ENCODE measurements around the gene CBLB. TPM values are rescaled to one million over a fixed set of nuclear protein-coding genes. Genes with fewer than 3 reads are reported as not detected.

Gene CBLB
- total RNA-seq, 2 donors from 2014 or later = 28.2 to 62.8 TPM

GRCh38 chr3:105812194-105812586 lies 56.6 kb downstream of the CBLB start:
- H3K27ac ChIP-seq = no peak overlapping the region
- no peaks in the 10 kb centered on the region for H3K36me3 ChIP-seq
- intact Hi-C loops (cut with DNase I) = no loop called here
- H3K4me1 ChIP-seq (replicated peaks) = peaks cover 4% of the 10 kb centered on the region
- no peaks in the 10 kb centered on the region for H3K27me3 ChIP-seq (replicated peaks; ENCODE audit: insufficient read depth)
- H3K4me3 ChIP-seq = no peak overlapping the region
- 69% methylated on average over 1 of the region's 1 CpG for WGBS
- DNase-seq (ENCODE audit: low spot score) = no peak
- no peaks in the 10 kb centered on the region for H3K9me3 ChIP-seq
- no peak for TF ChIP-seq POLR2A (IDR thresholded peaks at IDR 0.05)

GRCh38 chr3:105811518-105812193 lies 57.2 kb downstream of the CBLB start:
- intact Hi-C loops (cut with DNase I) = no loop called here
- Histone ChIP-seq H3K27ac (no peak overlapping the region), H3K4me1 (replicated peaks) (peaks cover 4% of the 10 kb centered on the region), H3K4me3 (no peak overlapping the region), H3K9me3 (no peaks in the 10 kb centered on the region), H3K27me3 (replicated peaks; ENCODE audit: insufficient read depth) (no peaks in the 10 kb centered on the region), H3K36me3 (no peaks in the 10 kb centered on the region)
- TF ChIP-seq POLR2AphosphoS5 (IDR thresholded peaks at IDR 0.05) = no peak
- no peak for TF ChIP-seq POLR2A (IDR thresholded peaks at IDR 0.05)
- no peak for TF ChIP-seq CTCF (IDR thresholded peaks at IDR 0.05)
- 83% methylated on average over 10 of the region's 10 CpGs for WGBS
- DNase-seq (ENCODE audit: low spot score) = no peak

- Histone ChIP-seq H3K4me1 (replicated peaks) (peaks cover 4% of the 10 kb centered on the region), H3K9me3 (no peaks in the 10 kb centered on the region), H3K4me3 (no peak overlapping the region), H3K27ac (no peak overlapping the region), H3K36me3 (no peaks in the 10 kb centered on the region), H3K27me3 (replicated peaks; ENCODE audit: insufficient read depth) (no peaks in the 10 kb centered on the region)
- WGBS = 36% methylated on average over 2 of the region's 2 CpGs
- no peak for DNase-seq (ENCODE audit: low spot score)
- TF ChIP-seq CTCF (IDR thresholded peaks at IDR 0.05) = no peak
- TF ChIP-seq POLR2AphosphoS5 (IDR thresholded peaks at IDR 0.05) = no peak
- TF ChIP-seq POLR2A (IDR thresholded peaks at IDR 0.05) = no peak
- intact Hi-C loops (cut with DNase I) = no loop called here
These were observed 59.5 kb downstream of the CBLB start for GRCh38 chr3:105809208-105809888.

- Histone ChIP-seq H3K4me3 (no peak overlapping the region), H3K9me3 (no peaks in the 10 kb centered on the region), H3K27me3 (replicated peaks; ENCODE audit: insufficient read depth) (no peaks in the 10 kb centered on the region), H3K27ac (no peak overlapping the region), H3K36me3 (no peaks in the 10 kb centered on the region), H3K4me1 (replicated peaks) (peaks cover 4% of the 10 kb centered on the region)
- no peak for DNase-seq (ENCODE audit: low spot score)
- WGBS = over 99% methylated on average over 3 of the region's 3 CpGs
- intact Hi-C loops (cut with DNase I) = no loop called here
- TF ChIP-seq CTCF (IDR thresholded peaks at IDR 0.05) (no peak), POLR2AphosphoS5 (IDR thresholded peaks at IDR 0.05) (no peak), POLR2A (IDR thresholded peaks at IDR 0.05) (no peak)
These were observed 61.1 kb downstream of the CBLB start for GRCh38 chr3:105807701-105808100.

GRCh38 chr3:105807146-105807545 lies 61.7 kb downstream of the CBLB start:
- 93% methylated on average over 4 of the region's 4 CpGs for WGBS
- intact Hi-C loops (cut with DNase I) = no loop called here
- TF ChIP-seq POLR2AphosphoS5 (IDR thresholded peaks at IDR 0.05) = no peak
- no peak for TF ChIP-seq CTCF (IDR thresholded peaks at IDR 0.05)
- TF ChIP-seq POLR2A (IDR thresholded peaks at IDR 0.05) = no peak

More at GRCh38 chr3:105807146-105807545, 61.7 kb downstream of the CBLB start:
- H3K36me3 ChIP-seq = no peaks in the 10 kb centered on the region
- H3K27ac ChIP-seq = no peak overlapping the region
- no peak overlapping the region for H3K4me3 ChIP-seq
- no peak for DNase-seq (ENCODE audit: low spot score)
- no peaks in the 10 kb centered on the region for H3K27me3 ChIP-seq (replicated peaks; ENCODE audit: insufficient read depth)
- H3K4me1 ChIP-seq (replicated peaks) = peaks cover 4% of the 10 kb centered on the region
- H3K9me3 ChIP-seq = no peaks in the 10 kb centered on the region

Data from prostate gland (tissue), 2 donors.